ENCODE measurements around the gene GPR62. TPM values are rescaled to one million over a fixed set of nuclear protein-coding genes. Genes with fewer than 3 reads are reported as not detected.

The GPR62 gene
- polyA plus RNA-seq, 3 donors = not detected

- no peak overlapping the region for H3K9ac ChIP-seq (ENCODE audit: insufficient read depth, low read length, poor library complexity, severe bottlenecking)
- H4K20me1 ChIP-seq (ENCODE audit: insufficient read depth, low read length) = no peaks in the 10 kb centered on the region
- H3K36me3 ChIP-seq (replicated peaks in 1 of 2; ENCODE audit: control insufficient read depth in 1 of 2, insufficient read depth in 2 of 2, low read length in 2 of 2) = no peaks in the 10 kb centered on the region
- H3K4me3 ChIP-seq (replicated peaks in 1 of 3; ENCODE audit: low read depth in 2 of 3, low read length in 3 of 3) = no peak overlapping the region
- no peak overlapping the region for H3K4me3 Mint-ChIP-seq
- no peak overlapping the region for H3K4me2 ChIP-seq (replicated peaks; ENCODE audit: extremely low read depth, low read length, poor library complexity, severe bottlenecking)
- H3K9me3 ChIP-seq (replicated peaks in 1 of 2; ENCODE audit: control insufficient read depth in 1 of 2, insufficient read depth in 1 of 2, low read length in 2 of 2) = no peaks in the 10 kb centered on the region
- H3K27ac Mint-ChIP-seq = no peak overlapping the region
- no peaks in the 10 kb centered on the region for H3K9me3 Mint-ChIP-seq
- H3K27ac ChIP-seq (ENCODE audit: low read depth in 1 of 2, low read length in 2 of 2) = no peak overlapping the region
- DNase-seq = no peak
- no peaks in the 10 kb centered on the region for H3K79me2 ChIP-seq (ENCODE audit: insufficient read depth, low read length)
- H2AFZ ChIP-seq (ENCODE audit: insufficient read depth, low read depth, low read length, poor library complexity, severe bottlenecking) = peak overlapping the region; percentile 59
- H3K4me1 ChIP-seq (ENCODE audit: control insufficient read depth in 1 of 2, insufficient read depth in 2 of 2, low read length in 2 of 2) = peaks cover 22 to 29% of the 10 kb centered on the region in 2 donors
- no peak for TF ChIP-seq CTCF (IDR thresholded peaks at IDR 0.05)
- H3K27me3 Mint-ChIP-seq (ENCODE audit: low read depth in 3 of 3) = peaks cover 1 to 7% (median 5%) of the 10 kb centered on the region in 3 donors
- H3K27me3 ChIP-seq (ENCODE audit: control insufficient read depth in 2 of 2, insufficient read depth in 2 of 2, low read length in 2 of 2) = no peaks in the 10 kb centered on the region
- intact Hi-C loops (cut with micrococcal nuclease) = no loop called here
- no peaks in the 10 kb centered on the region for H3K36me3 Mint-ChIP-seq
- peaks cover 23% of the 10 kb centered on the region for H3K4me1 Mint-ChIP-seq
- WGBS (ENCODE audit: insufficient coverage) = 28% methylated on average over 14 of the region's 15 CpGs
These were observed 50.4 kb downstream of the GPR62 start for GRCh38 chr3:52005571-52005986.

- Histone ChIP-seq H3K36me3 (replicated peaks in 1 of 2; ENCODE audit: control insufficient read depth in 1 of 2, insufficient read depth in 2 of 2, low read length in 2 of 2) (no peaks in the 10 kb centered on the region), H2AFZ (ENCODE audit: insufficient read depth, low read depth, low read length, poor library complexity, severe bottlenecking) (peak overlapping the region; percentile 59), H3K9me3 (replicated peaks in 1 of 2; ENCODE audit: control insufficient read depth in 1 of 2, insufficient read depth in 1 of 2, low read length in 2 of 2) (no peaks in the 10 kb centered on the region), H3K9ac (ENCODE audit: insufficient read depth, low read length, poor library complexity, severe bottlenecking) (no peak overlapping the region), H3K4me3 (replicated peaks in 1 of 3; ENCODE audit: low read depth in 2 of 3, low read length in 3 of 3) (no peak overlapping the region), H4K20me1 (ENCODE audit: insufficient read depth, low read length) (no peaks in the 10 kb centered on the region), H3K4me1 (ENCODE audit: control insufficient read depth in 1 of 2, insufficient read depth in 2 of 2, low read length in 2 of 2) (peaks cover 22 to 29% of the 10 kb centered on the region in 2 donors), H3K27ac (ENCODE audit: low read depth in 1 of 2, low read length in 2 of 2) (no peak overlapping the region), H3K79me2 (ENCODE audit: insufficient read depth, low read length) (no peaks in the 10 kb centered on the region), H3K4me2 (replicated peaks; ENCODE audit: extremely low read depth, low read length, poor library complexity, severe bottlenecking) (no peak overlapping the region), H3K27me3 (ENCODE audit: control insufficient read depth in 2 of 2, insufficient read depth in 2 of 2, low read length in 2 of 2) (no peaks in the 10 kb centered on the region)
- Mint-ChIP-seq H3K4me1 (peaks cover 23% of the 10 kb centered on the region), H3K4me3 (no peak overlapping the region), H3K27ac (peak overlapping the region in 1 of 7 donors; percentile 22), H3K36me3 (no peaks in the 10 kb centered on the region), H3K27me3 (ENCODE audit: low read depth in 3 of 3) (peaks cover 1 to 5% (median 5%) of the 10 kb centered on the region in 3 donors), H3K9me3 (no peaks in the 10 kb centered on the region)
- peak in 1 of 3 donors; percentile 17 for DNase-seq
- 60% methylated on average over 7 of the region's 8 CpGs for WGBS (ENCODE audit: insufficient coverage)
- intact Hi-C loops (cut with micrococcal nuclease) = no loop called here
- no peak for TF ChIP-seq CTCF (IDR thresholded peaks at IDR 0.05)
These were observed 51.0 kb downstream of the GPR62 start for GRCh38 chr3:52006017-52006819.
